Choroid plexus epithelial cell (primary cell): ENCODE data around the gene PAX5.
"Not testable (repeated sequence)": the region's sequence is repeated elsewhere in the genome, so short reads cannot be mapped to it uniquely, and the experiment has no call there.

ENCODE experiments used
- DNase-seq: peaks from one replicate; pipeline ENCODE4 v3.0.0-alpha.2; 2010; ENCODE audit warnings: low read depth
- H3K4me3 ChIP-seq: 2 replicates; pipeline ENCODE4 v1.5.1; 2011; ENCODE audit warnings: low read depth, mild to moderate bottlenecking, control low read depth, low read length, moderate library complexity
- CTCF ChIP-seq: conservative IDR thresholded peaks from 2 replicates; pipeline ENCODE4 v1.5.1; 2011; ENCODE audit warnings: low read depth, mild to moderate bottlenecking, control low read depth, inconsistent platforms, low read length, moderate library complexity

PAX5 gene

DNA sequence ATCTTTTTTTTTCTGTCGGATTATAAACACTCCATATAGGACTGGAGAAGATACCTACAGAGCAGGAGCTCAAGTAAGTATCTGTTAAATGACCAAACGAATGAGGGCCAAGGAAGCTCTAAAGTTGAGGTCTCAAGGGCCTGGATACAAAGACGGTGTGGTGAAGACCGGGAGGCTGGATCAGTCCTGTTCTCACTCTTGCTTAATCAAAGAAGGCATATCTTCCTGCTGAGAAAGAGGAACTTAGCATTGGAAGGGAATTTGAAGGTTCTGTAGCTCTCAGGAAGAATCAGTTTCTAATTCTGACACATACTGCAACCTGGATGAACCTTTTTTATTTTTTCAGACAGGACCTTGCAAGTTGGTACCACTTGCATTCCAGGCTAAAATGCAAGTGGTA, 28.3 kb upstream of the PAX5 start:
- DNase-seq = no peak
- no peak overlapping the region for H3K4me3 ChIP-seq
- no peak for TF ChIP-seq CTCF

GRCh38 chr9:37061768-37062167, 27.7 kb upstream of the PAX5 start:
- DNase-seq = no peak
- TF ChIP-seq CTCF = no peak
- no peak overlapping the region for H3K4me3 ChIP-seq

- no peak overlapping the region for H3K4me3 ChIP-seq
- no peak for TF ChIP-seq CTCF
These were observed 26.8 kb upstream of the PAX5 start for GRCh38 chr9:37060833-37061232.

DNA sequence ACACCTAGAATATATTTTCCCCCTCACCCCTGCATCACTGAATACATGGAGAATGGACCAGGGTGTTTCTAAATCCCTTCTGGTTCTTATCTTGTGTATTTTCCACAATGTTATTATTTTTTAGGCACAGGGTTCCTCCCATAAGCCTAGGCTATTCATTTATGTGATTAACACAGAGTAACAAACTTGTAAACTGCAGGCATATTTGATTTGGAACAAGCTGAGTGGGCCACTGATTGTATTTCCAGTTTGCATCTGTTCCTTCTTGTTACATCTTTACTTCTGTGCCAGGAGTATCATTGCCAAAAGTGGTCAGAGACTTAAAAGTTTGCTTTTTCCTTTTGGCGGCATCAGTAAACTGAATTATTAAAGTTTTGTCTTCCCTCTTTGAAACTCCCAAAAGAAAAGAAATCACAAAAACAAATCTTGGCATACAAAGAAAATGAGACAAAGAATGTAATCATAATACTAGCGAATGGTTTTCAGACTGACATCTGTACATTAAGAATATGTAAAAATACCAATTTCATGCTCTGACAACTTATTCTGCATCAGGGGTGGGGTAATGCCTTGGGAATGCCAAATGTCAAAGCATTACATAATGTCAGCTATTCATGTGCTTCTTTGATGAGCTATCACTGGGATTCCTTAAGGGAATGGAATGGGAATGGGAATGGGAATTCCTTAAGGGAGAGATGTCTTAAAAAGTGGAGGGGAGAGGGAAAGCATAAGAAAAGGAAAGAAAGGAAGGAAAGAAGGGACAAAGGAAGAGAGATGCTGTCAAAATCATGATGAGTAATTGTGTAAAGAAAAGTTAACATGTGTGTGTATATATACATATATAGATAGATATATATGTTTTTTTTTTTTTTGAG, 22.2 kb upstream of the PAX5 start:
- no peak for DNase-seq
- TF ChIP-seq CTCF = no peak
- H3K4me3 ChIP-seq = no peak overlapping the region

More at GRCh38 chr9:37060833-37061232, 26.8 kb upstream of the PAX5 start:
- DNase-seq = no peak

- not testable (repeated sequence) for DNase-seq, H3K4me3 ChIP-seq
These were observed 20.3 kb upstream of the PAX5 start for GRCh38 chr9:37054363-37054720.

DNA sequence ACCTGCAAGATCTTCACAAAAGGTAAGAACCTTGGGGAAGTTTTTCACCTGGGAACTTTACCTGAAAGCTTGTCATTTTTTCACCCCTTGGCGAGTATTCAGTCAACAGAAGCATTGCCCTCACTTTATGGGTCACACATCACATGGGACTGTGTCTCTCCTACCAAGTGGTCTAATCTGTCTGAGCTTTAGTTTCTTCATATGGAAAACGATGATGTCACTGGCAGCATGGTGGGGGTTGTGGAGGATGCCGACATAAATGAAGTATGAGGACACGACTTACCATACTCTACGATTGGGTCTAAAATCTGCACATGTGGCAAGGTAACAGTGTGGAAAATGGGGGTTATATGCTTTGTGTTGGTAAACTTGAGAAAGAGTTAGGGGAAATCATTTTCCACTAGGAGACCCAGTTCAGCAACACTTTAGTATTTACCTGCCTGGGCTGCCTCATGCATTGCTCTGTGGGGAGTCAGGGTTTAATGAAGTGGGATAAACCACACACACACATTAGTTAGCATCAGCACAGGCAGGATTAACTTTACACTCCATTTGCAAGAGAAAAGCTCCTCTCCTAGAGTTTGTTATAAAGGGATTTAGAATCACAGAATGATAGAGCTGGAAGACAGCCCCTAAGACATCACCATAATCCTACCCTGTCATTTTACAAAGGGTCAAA, 19.8 kb upstream of the PAX5 start:
- no peak overlapping the region for H3K4me3 ChIP-seq
- DNase-seq = no peak
- TF ChIP-seq CTCF = no peak

- H3K4me3 ChIP-seq = no peak overlapping the region
- DNase-seq = no peak
- no peak for TF ChIP-seq CTCF
These were observed 12.6 kb upstream of the PAX5 start for GRCh38 chr9:37046683-37047082.
